Measurements from ENCODE around the gene MVD.
"Not testable (repeated sequence)": the region's sequence is repeated elsewhere in the genome, so short reads cannot be mapped to it uniquely, and the experiment has no call there.

The MVD gene

DNA sequence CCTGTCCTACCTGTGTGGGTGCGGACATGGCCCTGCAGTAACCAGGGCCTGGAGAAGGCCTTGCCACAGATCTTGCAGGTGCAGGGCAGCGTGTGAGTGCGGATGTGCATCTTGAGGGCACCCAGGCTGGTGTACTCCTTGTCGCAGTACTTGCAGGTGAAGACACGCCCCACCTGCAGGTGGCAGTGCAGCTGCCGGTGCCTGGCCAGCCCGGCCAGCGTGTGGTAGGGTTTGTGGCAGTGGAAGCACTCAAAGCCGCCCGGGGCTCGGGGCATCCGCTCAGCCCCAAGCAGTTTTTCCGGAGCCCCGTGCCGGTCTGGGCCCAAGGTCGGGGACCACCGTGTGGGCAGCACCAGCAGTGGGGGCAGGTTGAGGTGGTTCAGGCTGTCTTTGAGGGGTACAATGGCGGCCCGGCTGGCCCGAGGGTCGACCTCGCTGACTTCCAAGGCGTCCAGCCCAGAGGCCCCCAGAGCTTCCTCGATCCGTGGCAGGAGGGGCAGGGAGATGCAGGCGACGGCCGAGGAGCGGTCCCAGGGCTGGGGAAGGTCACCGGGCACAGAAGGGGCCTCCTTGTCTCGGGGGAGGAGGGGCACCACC is 18.3 kb upstream of the MVD start:
- DNase-seq = no peak

DNA sequence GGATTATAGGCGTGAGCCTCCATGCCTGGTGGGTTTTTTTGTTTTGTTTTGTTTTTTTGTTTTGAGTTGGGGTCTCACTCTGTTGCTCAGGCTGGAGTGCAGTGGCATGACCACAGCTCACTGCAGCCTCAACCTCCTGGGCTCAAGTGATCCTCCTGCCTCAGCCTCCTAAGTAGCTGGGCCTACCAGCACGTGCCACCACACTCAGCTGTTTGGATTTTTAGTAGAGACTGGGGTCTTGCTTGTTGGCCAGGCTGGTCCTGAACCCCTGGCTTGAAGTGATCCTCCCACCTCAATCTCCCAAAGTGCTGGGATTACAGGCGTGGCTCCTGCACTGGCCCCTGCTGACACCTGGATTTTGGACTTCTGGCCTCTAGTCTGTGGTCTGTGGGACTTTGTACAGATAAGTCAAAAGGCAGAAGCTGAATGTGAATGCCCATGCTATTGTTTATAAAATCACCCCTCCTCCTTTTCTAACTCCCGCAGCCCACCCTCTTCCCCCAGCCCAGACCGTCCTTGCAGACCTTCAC is 17.7 kb upstream of the MVD start:
- no peak for DNase-seq

DNA sequence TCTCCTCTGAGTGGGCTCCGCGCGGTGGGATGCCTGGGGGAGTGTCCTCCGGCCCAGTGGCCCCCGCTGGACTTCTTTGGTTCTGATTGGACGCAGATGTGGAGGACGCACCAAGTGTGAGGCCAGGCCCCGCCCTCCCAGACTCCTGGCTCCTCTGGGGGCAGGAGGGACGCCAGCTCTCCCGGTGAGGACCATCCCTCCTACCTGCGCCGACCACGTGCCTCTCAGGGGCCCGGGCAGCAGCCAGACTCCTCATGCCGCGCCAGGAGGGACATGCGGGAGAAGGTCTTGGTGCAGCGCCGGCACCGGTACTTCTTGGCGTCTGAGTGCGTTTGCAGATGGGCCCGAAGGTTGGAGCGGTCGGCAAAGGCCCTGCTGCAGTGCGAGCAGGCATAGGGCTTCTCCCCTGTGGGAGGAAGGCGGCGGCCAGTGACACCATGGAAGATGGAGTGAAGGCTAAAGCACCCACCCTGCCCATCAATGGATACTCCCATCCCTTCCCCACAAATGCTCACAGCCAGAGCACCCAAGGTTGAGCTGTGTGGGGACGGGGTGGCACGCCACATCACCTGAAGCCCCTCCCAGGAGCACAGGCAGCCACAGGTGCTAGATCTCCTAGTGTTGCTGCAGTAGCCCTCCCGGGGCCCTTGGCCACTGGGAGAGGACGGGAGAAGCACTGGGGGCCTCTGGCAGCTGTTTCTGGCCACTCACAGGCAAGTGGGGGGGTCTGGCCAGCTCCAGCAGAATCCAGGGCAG is 15.5 kb upstream of the MVD start:
- no peak for DNase-seq

DNA sequence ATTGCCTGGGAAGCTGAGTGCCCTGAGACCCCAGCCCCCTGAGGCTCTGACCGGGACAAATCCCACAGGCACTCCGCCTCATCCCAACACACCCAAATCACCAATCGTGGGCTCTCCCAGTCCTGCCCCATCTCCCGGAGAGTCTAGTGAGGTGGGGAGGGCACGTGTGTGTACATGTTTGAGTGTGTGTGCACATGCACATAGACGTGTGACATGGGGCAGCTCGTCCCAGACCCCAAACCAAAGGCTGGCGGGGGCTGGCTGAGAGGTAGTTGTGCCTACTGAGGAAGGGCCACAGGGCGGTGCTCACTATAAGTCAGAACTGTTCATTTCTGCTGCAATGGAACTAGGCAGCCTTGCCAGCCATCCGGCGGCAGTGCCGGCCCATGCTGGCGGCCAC is 14.8 kb upstream of the MVD start:
- DNase-seq = no peak

DNA sequence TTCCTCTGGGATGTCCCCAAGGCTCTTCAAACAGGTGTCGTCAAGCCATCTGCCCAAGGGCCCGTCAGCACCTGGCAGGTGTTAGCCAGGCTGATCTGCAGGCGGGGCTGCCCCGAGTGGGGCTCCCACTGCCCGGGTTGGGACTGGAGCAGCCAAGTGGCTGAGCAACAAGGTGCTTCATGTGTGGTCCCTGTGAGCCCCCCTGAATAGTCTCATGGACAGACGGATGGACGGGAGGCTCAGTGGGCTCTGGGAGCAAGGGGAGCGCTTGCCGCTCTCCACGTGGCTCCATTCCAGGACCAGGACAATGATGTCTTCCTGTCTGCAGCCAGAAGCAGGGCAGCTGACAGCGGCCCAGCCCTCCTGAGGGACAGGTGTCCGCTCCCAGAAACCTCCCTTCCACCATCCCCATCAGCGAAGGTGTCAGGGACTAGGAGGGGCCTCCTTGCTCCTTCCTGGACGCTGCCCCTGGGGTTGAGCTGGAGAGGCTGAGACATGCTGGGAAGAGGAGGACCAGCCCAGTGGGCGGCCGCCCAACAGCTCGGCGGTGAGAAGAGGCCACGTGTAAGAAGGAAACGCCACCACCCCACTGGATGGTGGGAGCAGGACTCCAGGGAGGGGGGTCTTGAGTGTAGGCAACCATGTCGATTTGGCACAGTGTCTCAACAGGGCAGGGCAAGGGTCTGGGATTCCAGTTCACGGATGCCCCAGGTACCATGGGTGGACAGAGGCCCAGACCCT is 13.8 kb upstream of the MVD start:
- DNase-seq = no peak

DNA sequence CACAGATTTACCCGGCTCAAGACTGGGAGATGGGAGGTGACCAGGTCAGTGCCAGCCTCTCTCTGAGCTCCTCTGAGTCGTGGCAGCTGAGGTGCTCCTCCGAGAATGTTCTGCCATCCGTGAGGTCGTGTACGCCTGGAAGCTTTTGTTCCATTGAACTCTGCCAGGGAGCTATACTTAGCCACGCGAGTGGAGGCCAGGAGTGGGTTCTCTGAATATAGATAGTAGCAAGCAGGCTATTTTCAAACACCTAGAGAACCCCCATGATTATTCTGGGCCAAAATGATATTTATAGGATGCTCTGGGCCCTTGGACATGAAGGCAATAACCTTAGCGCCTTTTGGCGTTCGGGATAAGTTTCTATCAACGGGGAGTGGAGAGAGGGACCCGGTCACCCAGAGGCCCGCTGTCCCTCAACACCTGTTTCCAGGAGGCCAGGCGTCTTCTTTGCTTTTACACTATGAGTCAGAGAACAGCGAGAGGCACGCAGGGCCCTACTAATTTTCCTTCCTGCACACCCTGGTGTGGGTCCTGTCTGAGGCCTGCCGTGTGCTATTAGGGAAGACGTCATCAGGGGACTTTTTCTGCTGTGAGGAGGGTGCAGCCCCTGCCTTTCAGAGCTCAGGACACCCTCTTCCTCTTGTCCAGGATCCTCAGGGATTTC is 11.0 kb upstream of the MVD start:
- DNase-seq = no peak

DNA sequence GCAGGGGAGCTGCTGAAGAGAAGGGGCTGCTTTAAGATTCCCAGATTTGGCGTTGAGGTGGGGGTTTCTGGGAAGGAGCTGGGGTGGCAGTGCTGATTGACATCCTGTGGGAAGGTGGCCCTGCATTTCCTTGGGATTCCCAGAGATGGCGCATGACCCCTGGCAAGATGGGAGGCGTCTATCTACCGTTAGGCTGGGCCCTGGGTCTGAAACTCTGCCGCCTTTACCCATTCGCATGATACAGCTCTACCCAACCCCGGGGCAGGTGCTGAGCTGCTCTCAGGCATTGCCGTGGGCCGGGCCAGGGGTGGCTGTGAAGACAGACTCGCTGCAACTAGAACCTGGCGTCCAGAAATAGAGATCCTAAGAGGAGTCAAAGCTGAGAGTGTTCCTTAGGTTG is 9.9 kb upstream of the MVD start:
- DNase-seq = peak in 1 of 2 experiments; percentile 12

DNA sequence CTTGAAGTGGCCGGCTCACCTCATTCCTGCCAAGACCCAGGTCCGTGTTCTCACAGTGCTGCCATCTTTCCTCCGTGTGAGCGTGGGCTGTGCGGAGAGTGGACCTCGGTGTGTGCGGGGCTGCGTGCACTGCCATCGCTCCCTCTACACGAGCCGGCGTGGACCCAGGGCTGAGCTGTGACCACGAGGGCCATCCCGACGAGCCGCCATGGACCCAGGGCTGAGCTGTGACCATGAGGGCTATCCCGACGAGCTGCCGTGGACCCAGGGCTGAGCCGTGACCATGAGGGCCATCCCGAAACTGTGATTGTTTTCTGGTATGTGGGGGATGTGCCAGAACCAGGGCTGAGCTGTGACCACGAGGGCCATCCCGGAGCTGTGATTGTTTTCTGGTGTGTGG is 8.9 kb upstream of the MVD start:
- no peak for DNase-seq

DNA sequence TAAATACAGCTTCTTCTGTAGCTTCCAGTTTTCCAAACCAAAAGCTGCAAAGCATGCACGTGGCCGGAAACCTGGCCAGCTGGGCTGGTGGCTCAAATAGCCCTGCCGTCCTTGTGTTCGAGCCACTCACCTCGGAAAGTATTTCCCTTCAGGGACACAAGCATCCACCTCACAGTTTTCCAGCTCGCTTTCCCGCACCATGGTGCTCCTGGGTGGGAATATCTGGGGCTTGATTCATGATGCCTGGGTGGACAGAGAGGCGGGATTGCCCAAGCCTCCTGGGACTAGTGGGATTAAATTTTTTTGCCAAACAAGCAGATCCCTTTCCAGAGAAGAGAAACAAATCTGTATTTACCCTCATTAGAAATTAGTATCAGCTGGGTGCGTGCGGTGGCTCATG is 7.1 kb upstream of the MVD start:
- no peak for DNase-seq

DNA sequence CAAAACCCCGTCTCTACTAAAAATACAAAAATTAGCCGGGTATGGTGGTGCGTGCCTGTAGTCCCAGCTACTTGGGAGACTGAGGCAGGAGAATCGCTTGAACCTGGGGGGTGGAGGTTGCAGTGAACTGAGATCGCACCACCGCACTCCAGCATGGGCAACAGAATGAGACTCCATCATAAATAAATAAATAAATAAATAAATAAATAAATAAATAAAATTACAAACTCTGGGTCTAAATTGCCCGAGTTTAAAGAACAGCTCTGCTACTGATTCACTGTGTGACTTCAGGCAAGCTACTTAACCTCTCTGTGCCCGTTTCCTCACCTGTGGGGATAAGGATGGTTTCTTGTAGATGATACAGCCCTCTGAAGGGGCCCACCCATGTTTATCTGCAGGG is 6.6 kb upstream of the MVD start:
- not testable (repeated sequence) for DNase-seq

DNA sequence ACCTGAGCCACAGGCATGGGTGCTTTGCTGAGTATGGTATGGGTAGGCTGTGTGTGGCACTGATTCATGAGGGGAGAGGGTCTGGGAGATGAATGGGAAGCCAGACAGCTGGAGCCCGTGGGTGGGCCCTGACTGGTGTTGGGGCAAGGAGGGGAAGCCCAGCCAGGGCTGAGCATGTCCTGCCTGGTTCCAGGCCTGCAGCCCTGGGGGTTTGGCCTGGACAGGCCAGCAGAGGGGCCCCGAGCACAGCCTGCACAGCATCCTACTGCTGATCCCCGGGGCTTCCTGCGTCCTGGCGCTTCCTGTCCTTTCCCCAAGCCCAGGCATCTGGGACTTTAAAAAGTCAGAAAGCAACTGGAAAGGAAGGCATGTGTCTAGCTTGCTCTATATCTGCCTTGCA is 4.6 kb upstream of the MVD start:
- no peak for DNase-seq

DNA sequence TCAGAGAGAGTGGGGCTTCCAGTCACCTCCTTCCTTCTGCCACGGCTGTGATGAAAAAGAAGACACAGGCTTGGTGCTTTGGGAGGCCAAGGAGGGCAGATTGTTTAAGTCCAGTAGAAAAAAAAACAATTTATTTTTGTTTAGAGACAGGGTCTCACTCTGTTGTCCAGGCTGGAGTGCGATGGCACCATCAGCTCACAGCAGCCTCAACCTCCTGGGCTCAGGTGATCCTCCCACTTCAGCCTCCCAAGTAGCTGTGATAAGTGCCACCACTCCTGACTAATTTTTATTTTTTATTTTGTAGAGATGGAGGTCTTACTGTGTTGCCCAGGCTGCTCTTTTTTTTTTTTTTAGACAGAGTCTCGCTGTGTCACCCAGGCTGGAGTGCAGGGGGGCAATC is 2.7 kb upstream of the MVD start:
- no peak for DNase-seq

DNA sequence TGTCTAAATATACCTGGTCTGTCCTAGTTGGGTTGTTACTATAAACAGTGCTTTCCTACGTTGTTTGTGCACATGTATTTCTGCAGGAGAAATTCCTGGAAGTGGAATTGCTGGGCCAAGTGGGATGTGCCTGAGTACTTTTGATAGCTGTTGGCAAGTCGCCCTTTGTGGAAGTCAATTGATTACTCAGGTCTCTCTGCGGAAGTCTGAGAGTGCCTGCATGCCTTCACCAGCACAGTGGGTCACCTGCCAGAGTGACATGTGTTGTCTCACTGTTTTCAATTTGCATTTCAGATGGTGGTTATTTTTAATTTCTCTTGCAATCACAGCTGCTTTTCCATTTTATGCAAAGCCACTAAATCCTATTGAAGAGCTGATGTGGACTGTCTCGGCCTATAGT is 2.3 kb upstream of the MVD start:
- no peak for DNase-seq

DNA sequence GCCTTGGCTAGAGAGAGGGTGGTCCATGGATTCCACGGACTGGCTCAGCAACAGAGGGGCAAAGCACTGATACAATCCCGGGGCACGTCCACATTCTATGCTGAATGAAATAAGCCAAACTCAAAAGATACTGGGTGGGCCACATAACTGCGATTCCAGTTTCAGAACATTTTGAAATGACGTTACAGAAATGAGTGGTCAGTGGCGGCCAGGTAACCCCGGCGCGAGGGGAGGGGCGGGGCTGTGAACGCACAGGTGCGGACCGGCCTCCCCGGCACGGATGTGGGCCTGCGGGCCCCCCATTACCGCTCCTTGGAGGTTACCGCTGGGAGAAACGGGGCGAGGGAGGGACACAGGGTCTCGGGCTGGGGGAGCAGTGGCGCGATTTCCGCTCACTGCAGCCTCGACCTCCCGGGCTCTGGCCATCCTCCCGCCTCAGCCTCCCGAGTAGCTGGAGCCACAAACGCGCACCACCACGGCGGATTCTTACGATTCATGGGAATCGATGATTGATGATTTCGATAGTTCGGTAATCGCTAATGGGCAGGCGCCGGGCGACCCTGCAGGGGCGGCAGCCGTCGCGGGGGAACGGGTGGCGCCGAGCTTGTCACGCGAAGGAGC is 559 bp downstream of the MVD start:
- DNase-seq = no peak

DNA sequence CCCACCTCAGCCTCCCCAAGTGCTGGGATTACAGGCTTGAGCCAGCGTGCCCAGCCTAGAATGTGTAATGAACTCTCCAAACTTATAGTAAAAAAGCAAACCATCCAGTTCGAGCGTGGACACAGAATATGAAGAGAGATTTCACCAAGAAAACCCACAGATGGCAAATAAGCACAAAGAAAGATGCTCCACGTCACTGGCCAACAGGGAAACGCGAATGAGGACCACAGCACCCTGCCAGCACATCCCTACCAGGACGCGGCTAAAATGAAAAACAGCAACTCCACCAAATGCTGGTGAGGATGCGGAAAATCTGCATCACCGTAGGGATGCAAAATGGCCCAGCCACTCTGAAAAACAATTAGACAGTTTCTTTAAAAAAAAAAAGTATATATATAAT is 1.4 kb downstream of the MVD start:
- no peak for DNase-seq

DNA sequence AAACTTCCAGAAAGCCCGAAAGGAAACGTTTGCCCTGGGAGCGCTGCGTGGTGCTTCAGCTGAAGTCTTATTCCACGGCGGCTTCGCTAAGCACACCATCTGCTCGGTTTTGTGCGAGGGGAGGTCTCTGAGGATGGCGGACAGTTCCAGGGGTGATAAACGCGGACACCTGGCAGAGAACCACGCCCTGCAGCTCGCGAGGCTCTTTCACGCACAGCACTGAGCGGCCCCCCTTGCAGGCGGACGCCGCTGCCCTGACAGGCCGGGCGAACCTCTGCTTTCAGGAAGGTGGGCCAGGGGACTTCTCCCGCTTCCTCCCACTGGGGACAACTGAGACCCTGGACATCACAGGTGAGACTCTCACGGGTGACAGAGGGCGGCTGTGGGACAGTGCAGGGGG is 3.7 kb downstream of the MVD start:
- no peak for DNase-seq

DNA sequence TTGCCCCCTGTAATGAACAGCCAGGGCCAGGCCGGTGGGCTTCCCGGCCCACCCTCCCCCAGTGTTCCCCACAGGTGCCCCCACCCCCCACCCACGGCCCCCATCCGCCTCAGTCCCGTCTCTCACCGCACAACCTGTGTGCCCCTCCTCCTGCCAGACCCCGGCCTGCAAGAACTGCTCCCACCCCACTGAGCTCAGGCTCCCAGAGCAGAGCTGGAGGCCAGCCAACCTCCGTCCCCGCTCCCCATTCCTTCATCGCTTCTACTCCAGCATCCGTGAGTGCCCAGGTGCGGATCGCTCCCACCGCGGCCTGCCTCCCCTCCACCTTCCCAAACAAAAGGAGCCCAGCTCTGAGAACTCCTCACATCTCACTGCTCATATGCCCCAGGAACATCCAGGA is 4.2 kb downstream of the MVD start:
- DNase-seq = no peak

DNA sequence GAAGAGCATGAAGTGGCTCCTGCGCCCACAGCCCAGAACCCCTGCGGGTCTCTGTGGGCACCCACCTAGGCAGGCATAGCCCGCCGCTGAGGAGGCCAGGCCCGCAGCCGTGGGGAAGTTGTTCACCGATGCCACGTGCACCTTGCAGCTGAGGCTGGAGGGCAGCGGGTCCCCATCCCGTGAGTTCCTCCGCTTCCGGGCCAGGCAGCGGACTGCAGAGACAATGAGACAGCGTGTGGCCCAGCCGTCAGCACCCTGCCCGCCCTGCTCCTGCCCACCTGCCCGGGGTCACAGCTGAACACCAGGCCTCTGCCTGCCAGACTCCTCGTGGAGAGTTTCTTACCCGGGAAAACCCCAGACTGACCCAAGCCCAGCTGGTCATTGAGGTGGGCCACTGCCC is 5.5 kb downstream of the MVD start:
- DNase-seq = no peak

DNA sequence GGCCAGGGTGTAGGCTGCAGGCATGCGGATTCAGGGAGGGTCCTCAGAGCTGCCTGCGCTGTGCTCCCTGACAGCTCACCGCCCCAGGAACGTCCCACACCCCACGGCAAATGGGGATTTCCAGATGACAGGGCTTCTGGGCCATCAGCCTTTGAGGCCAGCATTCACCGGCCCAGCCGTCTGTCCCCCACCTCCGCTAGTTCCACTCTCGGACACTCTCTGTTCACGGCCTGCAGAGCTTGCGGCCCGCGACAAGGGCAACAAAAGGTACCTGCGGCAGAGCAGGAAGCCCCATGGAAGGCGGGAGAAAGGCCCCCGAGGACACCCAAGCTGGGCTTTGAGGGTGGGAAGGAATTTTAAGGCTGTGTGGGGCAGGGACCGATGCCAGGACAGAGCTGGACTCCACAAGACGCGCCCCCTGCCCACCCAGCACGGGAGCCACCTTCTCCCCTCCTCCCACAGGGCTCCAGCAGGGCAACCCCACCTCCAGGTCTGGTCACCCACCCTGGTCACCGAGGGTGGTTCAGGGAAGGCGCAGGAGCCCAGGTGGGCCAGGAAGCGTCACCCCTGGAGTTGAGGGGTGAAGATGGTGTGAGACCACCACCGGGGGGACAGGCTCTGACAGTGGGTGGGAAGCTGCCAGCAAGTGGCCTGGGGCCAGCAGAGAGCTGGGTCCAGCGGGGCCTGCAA is 6.5 kb downstream of the MVD start:
- DNase-seq = no peak

DNA sequence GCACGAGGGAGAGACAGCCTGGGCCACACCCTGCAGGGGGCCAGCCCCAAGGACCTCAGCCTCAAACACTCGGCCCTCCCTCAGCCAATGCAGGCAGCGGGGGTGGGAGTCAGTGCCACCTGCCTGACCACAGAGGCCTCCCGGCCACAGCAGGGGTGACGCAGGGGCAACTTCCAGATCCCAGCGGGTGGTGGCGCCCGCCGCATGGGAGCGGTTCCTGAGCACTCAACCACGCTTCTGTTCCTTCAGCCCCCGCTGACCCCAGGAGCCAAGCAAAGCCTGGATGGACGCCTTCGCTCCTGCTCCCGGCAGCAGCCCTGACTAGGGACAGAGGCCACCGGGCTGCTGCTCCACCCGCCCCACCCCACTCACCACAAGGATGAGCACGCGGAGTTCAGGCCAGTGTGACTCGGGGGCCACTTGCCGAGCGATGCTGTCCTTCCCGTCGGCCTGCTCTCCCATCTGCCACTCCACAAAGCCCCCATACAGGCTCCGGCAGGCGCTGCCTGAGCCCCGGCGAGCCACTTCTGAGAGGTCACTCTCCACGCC is 7.1 kb downstream of the MVD start:
- DNase-seq = no peak

DNA sequence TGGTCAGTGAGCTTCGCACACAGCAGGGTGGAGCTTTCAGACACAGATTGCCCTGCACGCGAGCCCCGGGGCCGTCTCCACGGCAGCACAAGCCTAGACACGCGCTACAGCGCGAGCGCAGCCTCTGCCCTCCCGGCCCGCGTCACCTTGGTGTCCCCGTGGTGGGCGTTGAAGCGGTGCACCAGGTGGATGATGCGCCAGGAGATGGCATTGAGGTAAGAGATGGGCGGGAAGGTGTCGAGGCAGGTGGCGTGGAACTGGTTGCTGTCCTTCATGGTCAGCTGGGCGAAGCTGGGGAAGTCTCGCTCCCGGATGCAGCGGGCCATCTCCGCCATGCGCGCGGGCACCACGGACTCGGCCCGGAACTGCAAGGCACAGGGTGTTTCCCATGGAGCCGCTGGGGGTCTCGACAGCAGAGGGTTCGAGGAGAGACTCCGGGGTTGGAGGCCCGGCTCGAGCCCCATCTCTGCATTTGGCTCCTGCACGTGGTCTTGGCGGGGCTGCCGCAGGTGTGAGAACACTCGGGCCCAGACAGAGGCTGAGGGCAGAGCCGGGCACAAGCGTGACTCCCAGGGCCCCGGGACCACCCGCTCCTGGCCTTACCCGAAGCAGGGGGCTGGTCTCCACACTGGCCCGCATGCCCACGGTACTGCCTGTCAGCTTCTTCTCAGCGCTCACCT is 7.7 kb downstream of the MVD start:
- DNase-seq = no peak
